Caco-2 (cell line): ENCODE measurements around the gene FIBCD1. TPM values are rescaled to one million over a fixed set of nuclear protein-coding genes. Genes with fewer than 3 reads are reported as not detected.

Experiments used
- BruUV-seq: library from RNA; stranded (reverse); fragments of 400-500 nt; replicated peaks from 2 replicates; lab custom pipeline; 2021; lab: Mats Ljungman, UMichigan
- CTCF ChIA-PET: fragments of 300-600 bp; sonication (Branson Sonifier 250); formaldehyde crosslinking; loops from one replicate; lab custom pipeline; 2022; ENCODE audit warnings: antibody characterized with exemption; lab: Charles Lee
- POLR2A ChIA-PET: fragments of 300-600 bp; sonication (Branson Sonifier 250); formaldehyde crosslinking; loops from one replicate; lab custom pipeline; 2022; ENCODE audit warnings: antibody characterized with exemption; lab: Charles Lee
- DNase-seq, 2 experiments: peaks; one replicate each; pipeline versions ENCODE4 v3.0.0 to v3.0.0-alpha.2; 2020 to 2022
- H3K27me3 ChIP-seq: replicated peaks from 2 replicates; pipeline ENCODE4 v1.6.0; 2011; ENCODE audit warnings: low read length; ENCODE audit not compliant: control insufficient read depth, insufficient read depth
- H3K36me3 ChIP-seq: 2 replicates; pipeline ENCODE4 v1.5.1; 2011; ENCODE audit warnings: low read length; ENCODE audit not compliant: control insufficient read depth, insufficient read depth
- H3K4me1 ChIP-seq: fragments of 250-450 bp; sonication (Bioruptor Pico); 2 replicates; pipeline ENCODE4 v1.5.1; 2020; ENCODE audit warnings: mild to moderate bottlenecking
- H3K4me3 ChIP-seq: 2 replicates; pipeline ENCODE4 v1.5.1; 2011; ENCODE audit warnings: low read depth, mild to moderate bottlenecking, control low read depth, low read length
- H3K9me3 ChIP-seq: fragments of 250-450 bp; sonication (Bioruptor Pico); 2 replicates; pipeline ENCODE4 v1.5.1; 2020; ENCODE audit warnings: mild to moderate bottlenecking, moderate library complexity
- H3K27ac Mint-ChIP-seq: one replicate; pipeline ENCODE4 v1.8.0; 2022; ENCODE audit warnings: mixed read lengths; ENCODE audit not compliant: unreplicated experiment
- H3K27me3 Mint-ChIP-seq: one replicate; pipeline ENCODE4 v1.8.0; 2022; ENCODE audit warnings: mixed read lengths; ENCODE audit not compliant: insufficient read depth, unreplicated experiment
- H3K36me3 Mint-ChIP-seq: one replicate; pipeline ENCODE4 v1.8.0; 2022; ENCODE audit warnings: mild to moderate bottlenecking, mixed read lengths; ENCODE audit not compliant: insufficient read depth, unreplicated experiment
- H3K4me1 Mint-ChIP-seq: one replicate; pipeline ENCODE4 v1.8.0; 2022; ENCODE audit warnings: low read depth, mixed read lengths; ENCODE audit not compliant: unreplicated experiment
- H3K4me3 Mint-ChIP-seq: one replicate; pipeline ENCODE4 v1.8.0; 2022; ENCODE audit warnings: mild to moderate bottlenecking, moderate library complexity, mixed read lengths; ENCODE audit not compliant: unreplicated experiment
- H3K9me3 Mint-ChIP-seq: one replicate; pipeline ENCODE4 v1.8.0; 2022; ENCODE audit warnings: mixed read lengths; ENCODE audit not compliant: unreplicated experiment
- intact Hi-C: fragments of 100-400 bp; cut with micrococcal nuclease; formaldehyde crosslinking; loops from one replicate; pipeline ENCODE4 v1.10.0; 2022; ENCODE audit not compliant: unreplicated experiment
- total RNA-seq: library from RNA; stranded (reverse); gene quantifications from 2 replicates; pipeline ENCODE4 v1.2.3, GENCODE V29; 2022
- TF ChIP-seq, protein P1 (sequence below), 2 experiments: fragments of 200-600 bp in 1 of 2; IDR thresholded peaks; 1 replicate in 1 of 2; 2 replicates in 1 of 2; pipeline versions ENCODE4 v1.5.1 to v1.8.0; 2011 to 2022; ENCODE audit warnings: antibody characterized with exemption in 1 of 2, control low read depth in 1 of 2, inconsistent platforms in 1 of 2, low read depth in 1 of 2, low read length in 1 of 2, mild to moderate bottlenecking in 1 of 2, moderate library complexity in 1 of 2; ENCODE audit not compliant: insufficient read depth in 1 of 2, severe bottlenecking in 1 of 2, unreplicated experiment in 1 of 2

FIBCD1 gene
- total RNA-seq, 1 experiment from 2014 or later: not detected

DNA sequence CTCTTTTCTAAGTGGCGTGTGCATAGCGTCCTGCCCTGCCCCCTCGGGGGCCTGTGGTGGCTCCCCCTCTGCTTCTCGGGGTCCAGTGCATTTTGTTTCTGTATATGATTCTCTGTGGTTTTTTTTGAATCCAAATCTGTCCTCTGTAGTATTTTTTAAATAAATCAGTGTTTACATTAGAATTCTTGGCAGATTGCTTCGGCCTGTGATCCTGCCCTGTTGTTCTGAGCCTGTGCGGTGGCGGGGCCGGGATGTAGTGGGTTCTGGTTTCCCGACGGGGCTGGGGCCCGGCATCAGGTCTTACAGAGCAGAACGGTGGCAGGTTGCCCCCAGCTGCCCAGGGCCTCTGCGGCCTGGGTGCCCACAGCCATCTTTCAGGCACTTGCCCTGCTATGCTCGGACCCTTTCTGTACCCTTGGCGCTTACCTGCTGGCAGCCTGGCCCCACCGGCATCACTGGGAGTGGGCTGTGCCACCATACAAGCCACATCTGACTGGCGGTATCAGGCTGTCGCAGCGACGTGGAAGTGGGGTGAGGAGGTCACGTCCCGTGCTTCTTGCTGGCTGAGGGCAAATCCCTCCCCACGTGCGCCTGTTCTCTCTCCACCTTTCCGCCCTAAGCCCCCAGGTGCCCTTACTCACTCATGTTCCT, 51.4 kb downstream of the FIBCD1 start:
- CTCF ChIA-PET: no interaction called here
- no peaks in the 10 kb centered on the region for H3K9me3 Mint-ChIP-seq
- H3K4me1 Mint-ChIP-seq: no peaks in the 10 kb centered on the region
- Histone ChIP-seq H3K27me3 (no peaks in the 10 kb centered on the region), H3K9me3 (no peaks in the 10 kb centered on the region), H3K4me3 (no peak overlapping the region), H3K4me1 (no peaks in the 10 kb centered on the region), H3K36me3 (peaks cover 4% of the 10 kb centered on the region)
- BruUV-seq: no TSS peak
- H3K27ac Mint-ChIP-seq: no peak overlapping the region
- no peak for DNase-seq
- POLR2A ChIA-PET: no interaction called here
- TF ChIP-seq, protein P1, sequence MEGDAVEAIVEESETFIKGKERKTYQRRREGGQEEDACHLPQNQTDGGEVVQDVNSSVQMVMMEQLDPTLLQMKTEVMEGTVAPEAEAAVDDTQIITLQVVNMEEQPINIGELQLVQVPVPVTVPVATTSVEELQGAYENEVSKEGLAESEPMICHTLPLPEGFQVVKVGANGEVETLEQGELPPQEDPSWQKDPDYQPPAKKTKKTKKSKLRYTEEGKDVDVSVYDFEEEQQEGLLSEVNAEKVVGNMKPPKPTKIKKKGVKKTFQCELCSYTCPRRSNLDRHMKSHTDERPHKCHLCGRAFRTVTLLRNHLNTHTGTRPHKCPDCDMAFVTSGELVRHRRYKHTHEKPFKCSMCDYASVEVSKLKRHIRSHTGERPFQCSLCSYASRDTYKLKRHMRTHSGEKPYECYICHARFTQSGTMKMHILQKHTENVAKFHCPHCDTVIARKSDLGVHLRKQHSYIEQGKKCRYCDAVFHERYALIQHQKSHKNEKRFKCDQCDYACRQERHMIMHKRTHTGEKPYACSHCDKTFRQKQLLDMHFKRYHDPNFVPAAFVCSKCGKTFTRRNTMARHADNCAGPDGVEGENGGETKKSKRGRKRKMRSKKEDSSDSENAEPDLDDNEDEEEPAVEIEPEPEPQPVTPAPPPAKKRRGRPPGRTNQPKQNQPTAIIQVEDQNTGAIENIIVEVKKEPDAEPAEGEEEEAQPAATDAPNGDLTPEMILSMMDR (IDR thresholded peaks at IDR 0.05; ENCODE audit: insufficient read depth in 1 of 2, low read depth in 1 of 2, low read length in 1 of 2, severe bottlenecking in 1 of 2, unreplicated experiment in 1 of 2): no peak
- no peak overlapping the region for H3K4me3 Mint-ChIP-seq
- no peaks in the 10 kb centered on the region for H3K27me3 Mint-ChIP-seq
- intact Hi-C loops: no loop called here
- H3K36me3 Mint-ChIP-seq: peaks cover 70% of the 10 kb centered on the region

DNA sequence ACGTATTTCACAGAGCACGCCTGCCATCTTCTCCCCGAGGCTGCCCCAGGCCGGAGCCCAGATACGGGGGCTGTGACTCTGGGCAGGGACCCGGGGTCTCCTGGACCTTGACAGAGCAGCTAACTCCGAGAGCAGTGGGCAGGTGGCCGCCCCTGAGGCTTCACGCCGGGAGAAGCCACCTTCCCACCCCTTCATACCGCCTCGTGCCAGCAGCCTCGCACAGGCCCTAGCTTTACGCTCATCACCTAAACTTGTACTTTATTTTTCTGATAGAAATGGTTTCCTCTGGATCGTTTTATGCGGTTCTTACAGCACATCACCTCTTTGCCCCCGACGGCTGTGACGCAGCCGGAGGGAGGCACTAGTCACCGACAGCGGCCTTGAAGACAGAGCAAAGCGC, 52.1 kb downstream of the FIBCD1 start:
- Histone ChIP-seq H3K27me3 (no peaks in the 10 kb centered on the region), H3K4me1 (no peaks in the 10 kb centered on the region), H3K4me3 (no peak overlapping the region), H3K36me3 (peaks cover 4% of the 10 kb centered on the region), H3K9me3 (no peaks in the 10 kb centered on the region)
- Mint-ChIP-seq H3K36me3 (peaks cover 69% of the 10 kb centered on the region), H3K4me1 (no peaks in the 10 kb centered on the region), H3K4me3 (no peak overlapping the region), H3K9me3 (no peaks in the 10 kb centered on the region), H3K27ac (no peak overlapping the region), H3K27me3 (no peaks in the 10 kb centered on the region)
- intact Hi-C loops: no loop called here
- BruUV-seq: no TSS peak
- no peak for DNase-seq
- TF ChIP-seq, protein P1 (IDR thresholded peaks at IDR 0.05; ENCODE audit: insufficient read depth in 1 of 2, low read depth in 1 of 2, low read length in 1 of 2, severe bottlenecking in 1 of 2, unreplicated experiment in 1 of 2): no peak
- ChIA-PET CTCF (no interaction called here), POLR2A (no interaction called here)

DNA sequence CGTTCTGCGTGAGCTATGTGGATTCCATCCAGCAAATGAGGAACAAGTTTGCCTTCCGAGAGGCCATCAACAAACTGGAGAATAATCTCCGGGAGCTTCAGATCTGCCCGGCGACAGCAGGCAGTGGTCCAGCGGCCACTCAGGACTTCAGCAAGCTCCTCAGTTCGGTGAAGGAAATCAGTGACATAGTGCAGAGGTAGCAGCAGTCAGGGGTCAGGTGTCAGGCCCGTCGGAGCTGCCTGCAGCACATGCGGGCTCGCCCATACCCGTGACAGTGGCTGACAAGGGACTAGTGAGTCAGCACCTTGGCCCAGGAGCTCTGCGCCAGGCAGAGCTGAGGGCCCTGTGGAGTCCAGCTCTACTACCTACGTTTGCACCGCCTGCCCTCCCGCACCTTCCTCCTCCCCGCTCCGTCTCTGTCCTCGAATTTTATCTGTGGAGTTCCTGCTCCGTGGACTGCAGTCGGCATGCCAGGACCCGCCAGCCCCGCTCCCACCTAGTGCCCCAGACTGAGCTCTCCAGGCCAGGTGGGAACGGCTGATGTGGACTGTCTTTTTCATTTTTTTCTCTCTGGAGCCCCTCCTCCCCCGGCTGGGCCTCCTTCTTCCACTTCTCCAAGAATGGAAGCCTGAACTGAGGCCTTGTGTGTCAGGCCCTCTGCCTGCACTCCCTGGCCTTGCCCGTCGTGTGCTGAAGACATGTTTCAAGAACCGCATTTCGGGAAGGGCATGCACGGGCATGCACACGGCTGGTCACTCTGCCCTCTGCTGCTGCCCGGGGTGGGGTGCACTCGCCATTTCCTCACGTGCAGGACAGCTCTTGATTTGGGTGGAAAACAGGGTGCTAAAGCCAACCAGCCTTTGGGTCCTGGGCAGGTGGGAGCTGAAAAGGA, 53.3 kb downstream of the FIBCD1 start:
- Mint-ChIP-seq H3K27ac (no peak overlapping the region), H3K4me1 (no peaks in the 10 kb centered on the region), H3K4me3 (no peak overlapping the region), H3K36me3 (peaks cover 78% of the 10 kb centered on the region), H3K27me3 (no peaks in the 10 kb centered on the region), H3K9me3 (no peaks in the 10 kb centered on the region)
- Histone ChIP-seq H3K27me3 (no peaks in the 10 kb centered on the region), H3K9me3 (no peaks in the 10 kb centered on the region), H3K4me1 (no peaks in the 10 kb centered on the region), H3K4me3 (no peak overlapping the region), H3K36me3 (peaks cover 4% of the 10 kb centered on the region)
- intact Hi-C loops: no loop called here
- ChIA-PET POLR2A (no interaction called here), CTCF (no interaction called here)
- no peak for DNase-seq
- TF ChIP-seq, protein P1 (IDR thresholded peaks at IDR 0.05; ENCODE audit: insufficient read depth in 1 of 2, low read depth in 1 of 2, low read length in 1 of 2, severe bottlenecking in 1 of 2, unreplicated experiment in 1 of 2): no peak
- BruUV-seq: no TSS peak
